ENCODE data around the gene PTTG1IP.

- TF ChIP-seq CTCF (conservative IDR thresholded peaks at IDR 0.05; ENCODE audit: low read depth, low read length): no peak
- no peak for TF ChIP-seq EZH2 (IDR thresholded peaks at IDR 0.05; ENCODE audit: low read length, unreplicated experiment)
These were observed 62.7 kb downstream of the PTTG1IP start for GRCh38 chr21:44810779-44811178.
